Measurements from ENCODE around the gene ADISSP.
A peak's percentile ranks its signal among the peaks of the same experiment; 100 is the strongest.

ADISSP gene

GRCh38 chr20:3758566-3758965 lies 9.0 kb downstream of the ADISSP start:
- no peak for TF ChIP-seq CTCF (IDR thresholded peaks at IDR 0.05; ENCODE audit: low read depth, low read length)
- H3K4me3 ChIP-seq (ENCODE audit: low read depth, low read length) = no peak overlapping the region

GRCh38 chr20:3757268-3757667 lies 10.3 kb downstream of the ADISSP start:
- no peak for TF ChIP-seq CTCF (IDR thresholded peaks at IDR 0.05; ENCODE audit: low read depth, low read length)
- no peak overlapping the region for H3K4me3 ChIP-seq (ENCODE audit: low read depth, low read length)

GRCh38 chr20:3755814-3756480 lies 11.6 kb downstream of the ADISSP start:
- TF ChIP-seq CTCF (IDR thresholded peaks at IDR 0.05; ENCODE audit: low read depth, low read length) = no peak
- no peak overlapping the region for H3K4me3 ChIP-seq (ENCODE audit: low read depth, low read length)

- no peak overlapping the region for H3K4me3 ChIP-seq (ENCODE audit: low read depth, low read length)
- TF ChIP-seq CTCF (IDR thresholded peaks at IDR 0.05; ENCODE audit: low read depth, low read length) = no peak
These were observed 12.3 kb downstream of the ADISSP start for GRCh38 chr20:3755269-3755668.

- no peak for TF ChIP-seq CTCF (IDR thresholded peaks at IDR 0.05; ENCODE audit: low read depth, low read length)
- H3K4me3 ChIP-seq (ENCODE audit: low read depth, low read length) = no peak overlapping the region
These were observed 13.3 kb downstream of the ADISSP start for GRCh38 chr20:3754276-3754630.

GRCh38 chr20:3753501-3754275 lies 13.9 kb downstream of the ADISSP start:
- no peak for TF ChIP-seq CTCF (IDR thresholded peaks at IDR 0.05; ENCODE audit: low read depth, low read length)
- H3K4me3 ChIP-seq (ENCODE audit: low read depth, low read length) = no peak overlapping the region

- no peak overlapping the region for H3K4me3 ChIP-seq (ENCODE audit: low read depth, low read length)
- TF ChIP-seq CTCF (IDR thresholded peaks at IDR 0.05; ENCODE audit: low read depth, low read length) = peak; percentile 90
These were observed 14.5 kb downstream of the ADISSP start for GRCh38 chr20:3753098-3753497.
